PC-9 (cell line): ENCODE data around the gene HRH1.

Source experiments
- EZH2 ChIP-seq: fragments of 200-600 bp; sonication (generic); IDR thresholded peaks from 2 replicates; pipeline ENCODE4 v1.8.0; 2017; ENCODE audit warnings: antibody characterized with exemption, low read depth
- TF ChIP-seq, protein P1 (sequence below): fragments of 200-600 bp; sonication (generic); conservative IDR thresholded peaks from 2 replicates; pipeline ENCODE4 v1.6.1; 2017; ENCODE audit warnings: mixed run types, antibody characterized with exemption, mild to moderate bottlenecking, moderate library complexity

DNA sequence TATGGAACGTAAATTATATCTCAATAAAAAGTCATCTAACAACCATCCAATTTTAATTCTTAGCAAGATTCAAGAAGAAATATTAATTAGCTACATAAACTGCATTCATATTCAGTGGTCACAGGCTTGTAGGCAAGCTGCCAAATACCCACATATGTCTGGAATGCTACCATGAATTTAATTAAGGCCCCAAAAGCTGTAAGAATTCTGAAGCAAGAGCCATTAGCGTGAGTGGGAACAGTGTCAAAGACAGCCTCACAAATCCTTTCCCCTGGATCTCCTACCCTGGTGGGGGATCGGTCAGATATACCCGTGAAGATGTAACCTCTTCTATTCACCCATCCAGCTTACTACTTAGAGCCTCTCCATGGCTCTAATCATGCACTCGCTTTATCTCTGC, 157.9 kb downstream of the HRH1 start:
- TF ChIP-seq, protein P1, sequence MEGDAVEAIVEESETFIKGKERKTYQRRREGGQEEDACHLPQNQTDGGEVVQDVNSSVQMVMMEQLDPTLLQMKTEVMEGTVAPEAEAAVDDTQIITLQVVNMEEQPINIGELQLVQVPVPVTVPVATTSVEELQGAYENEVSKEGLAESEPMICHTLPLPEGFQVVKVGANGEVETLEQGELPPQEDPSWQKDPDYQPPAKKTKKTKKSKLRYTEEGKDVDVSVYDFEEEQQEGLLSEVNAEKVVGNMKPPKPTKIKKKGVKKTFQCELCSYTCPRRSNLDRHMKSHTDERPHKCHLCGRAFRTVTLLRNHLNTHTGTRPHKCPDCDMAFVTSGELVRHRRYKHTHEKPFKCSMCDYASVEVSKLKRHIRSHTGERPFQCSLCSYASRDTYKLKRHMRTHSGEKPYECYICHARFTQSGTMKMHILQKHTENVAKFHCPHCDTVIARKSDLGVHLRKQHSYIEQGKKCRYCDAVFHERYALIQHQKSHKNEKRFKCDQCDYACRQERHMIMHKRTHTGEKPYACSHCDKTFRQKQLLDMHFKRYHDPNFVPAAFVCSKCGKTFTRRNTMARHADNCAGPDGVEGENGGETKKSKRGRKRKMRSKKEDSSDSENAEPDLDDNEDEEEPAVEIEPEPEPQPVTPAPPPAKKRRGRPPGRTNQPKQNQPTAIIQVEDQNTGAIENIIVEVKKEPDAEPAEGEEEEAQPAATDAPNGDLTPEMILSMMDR, result no peak
- TF ChIP-seq EZH2, result no peak
